Peyer's patch (tissue), 4 donors: ENCODE results near the gene IQSEC3.

Source experiments
- CTCF ChIP-seq, 6 experiments: fragments of 450-650 bp in 4 of 6; fragments of 200-600 bp in 2 of 6; sonication (generic) in 1 of 6; IDR thresholded peaks; one replicate each; pipeline ENCODE4 v1.5.1; 2017 to 2019; ENCODE audit warnings: antibody characterized with exemption in 6 of 6, mild to moderate bottlenecking in 3 of 6, moderate library complexity in 1 of 6
- POLR2A ChIP-seq, 2 donors: fragments of 450-650 bp; IDR thresholded peaks; one replicate each; pipeline ENCODE4 v1.5.1; 2017; ENCODE audit warnings: antibody characterized with exemption in 2 of 2, mild to moderate bottlenecking in 2 of 2, moderate library complexity in 2 of 2

DNA sequence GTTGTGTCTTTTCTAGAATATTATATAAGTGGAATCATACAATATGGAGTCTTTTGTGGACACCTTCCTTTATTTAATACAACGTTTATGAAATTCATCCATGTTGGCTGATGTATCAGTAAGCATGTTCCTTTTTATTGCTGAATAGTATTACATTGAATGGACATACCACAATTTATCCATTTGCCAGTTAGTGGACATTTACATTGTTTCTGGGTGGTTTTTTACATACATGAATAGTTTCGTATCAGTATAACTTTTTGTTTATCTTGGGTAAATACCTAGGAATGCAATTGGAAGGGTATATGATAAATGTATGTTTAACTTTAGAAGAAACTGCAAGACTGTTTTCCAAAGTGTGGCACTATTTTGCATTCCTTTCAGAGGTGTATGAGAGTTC, 23.1 kb downstream of the IQSEC3 start:
- TF ChIP-seq POLR2A (IDR thresholded peaks at IDR 0.05) = no peak
- TF ChIP-seq CTCF (IDR thresholded peaks at IDR 0.05) = no peak
